Ovary (tissue), 3 donors: ENCODE results near the gene ISG20.

Source experiments
- CTCF ChIP-seq, 3 donors: fragments of 450-650 bp in 2 of 3; fragments of 200-600 bp in 1 of 3; IDR thresholded peaks; one replicate each; pipeline versions ENCODE4 v1.5.1 to v1.8.0; 2016 to 2022; ENCODE audit warnings: antibody characterized with exemption in 3 of 3, mild to moderate bottlenecking in 1 of 3
- EP300 ChIP-seq: sonication (generic); formaldehyde crosslinking; IDR thresholded peaks from one replicate; pipeline ENCODE4 v1.6.1; 2017; ENCODE audit warnings: antibody characterized with exemption
- POLR2A ChIP-seq: fragments of 450-650 bp; IDR thresholded peaks from one replicate; pipeline ENCODE4 v1.6.1; 2017; ENCODE audit warnings: antibody characterized with exemption, mild to moderate bottlenecking, moderate library complexity
- donor health status: DM: no; HTN: no; CAD: no.

GRCh38 chr15:88651971-88652370 lies 13.2 kb downstream of the ISG20 start:
- TF ChIP-seq CTCF (IDR thresholded peaks at IDR 0.05) (no peak), POLR2A (no peak), EP300 (no peak)
